HepG2 (cell line): ENCODE results near the gene SLC1A5. TPM values are rescaled to one million over a fixed set of nuclear protein-coding genes. Genes with fewer than 3 reads are reported as not detected.

Experiments
- ATAC-seq: fragments of 200-7000 bp; cut with Tn5 transposase; 3 replicates; pipeline ENCODE4 v1.9.1; 2020; ENCODE audit warnings: mild to moderate bottlenecking, moderate library complexity
- BruUV-seq: library from RNA; stranded (reverse); fragments of 400-500 nt; replicated peaks from 2 replicates; lab custom pipeline; 2021; lab: Mats Ljungman, UMichigan
- CTCF ChIA-PET: fragments of 300-600 bp; formaldehyde crosslinking; extraction: SDS; loops from one replicate; lab custom pipeline; 2021; ENCODE audit warnings: low total read pairs, inconsistent platforms, low intra/inter-chr PET ratio; lab: Yijun Ruan, JAX
- POLR2A ChIA-PET: fragments of 350-600 bp; sonication (Branson Sonifier 250); formaldehyde crosslinking; loops from one replicate; lab custom pipeline; 2020; ENCODE audit warnings: antibody characterized with exemption, inconsistent platforms; lab: Yijun Ruan, JAX
- DNase-seq: peaks from one replicate; pipeline ENCODE4 v3.0.0-alpha.2; 2015; ENCODE audit warnings: low spot score
- FAIRE-seq: peaks from 3 replicates; lab custom pipeline; 2011; peaks lifted over from hg19 to GRCh38; lab: Jason Lieb, UNC
- H2AFZ ChIP-seq: one replicate; pipeline ENCODE4 v1.6.1; 2011; ENCODE audit warnings: low read length, inconsistent platforms
- H3K27ac ChIP-seq: fragments of 300-600 bp; 3 replicates; pipeline ENCODE4 v1.8.0; 2011; ENCODE audit warnings: mixed run types, mild to moderate bottlenecking, mixed read lengths, low read length, inconsistent platforms; ENCODE audit not compliant: insufficient read depth; ENCODE audit errors: extremely low read length
- H3K27me3 ChIP-seq, 2 experiments: fragments of 200-600 bp in 1 of 2; 2 replicates in 1 of 2; 3 replicates in 1 of 2; pipeline versions ENCODE4 v1.6.0 to v1.8.0; 2011; ENCODE audit warnings: low read length in 2 of 2, mild to moderate bottlenecking in 2 of 2, moderate library complexity in 2 of 2, inconsistent platforms in 1 of 2; ENCODE audit not compliant: insufficient read depth in 2 of 2, control insufficient read depth in 1 of 2
- H3K36me3 ChIP-seq, 2 experiments: fragments of 200-600 bp in 1 of 2; replicated peaks in 1 of 2; 2 replicates in 1 of 2; 3 replicates in 1 of 2; pipeline versions ENCODE4 v1.5.1 to v1.8.0; 2011; ENCODE audit warnings: low read length in 2 of 2, inconsistent platforms in 1 of 2; ENCODE audit not compliant: insufficient read depth in 2 of 2, control insufficient read depth in 1 of 2
- H3K4me1 ChIP-seq: 2 replicates; pipeline ENCODE4 v1.5.1; 2012; ENCODE audit warnings: low read length, inconsistent platforms; ENCODE audit not compliant: insufficient read depth
- H3K4me2 ChIP-seq: 2 replicates; pipeline ENCODE4 v1.6.0; 2011; ENCODE audit warnings: low read depth, low read length, inconsistent platforms
- H3K4me3 ChIP-seq, 3 experiments: fragments of 200-600 bp in 1 of 3; sonication (generic), shearing (Covaris generic) in 1 of 3; replicated peaks in 1 of 3; 2 replicates each; pipeline ENCODE4 v1.5.1; 2011 to 2016; ENCODE audit warnings: low read length in 3 of 3, inconsistent platforms in 2 of 3, low read depth in 2 of 3, mild to moderate bottlenecking in 2 of 3, control low read depth in 1 of 3, mixed read lengths in 1 of 3; ENCODE audit not compliant: insufficient read depth in 1 of 3
- H3K79me2 ChIP-seq: one replicate; pipeline ENCODE4 v1.6.1; 2011; ENCODE audit warnings: low read length, inconsistent platforms; ENCODE audit not compliant: insufficient read depth
- H3K9ac ChIP-seq: 2 replicates; pipeline ENCODE4 v1.6.0; 2011; ENCODE audit warnings: mild to moderate bottlenecking, low read depth, low read length, inconsistent platforms; ENCODE audit not compliant: insufficient read depth
- H3K9me3 ChIP-seq: 2 replicates; pipeline ENCODE4 v1.5.1; 2012; ENCODE audit warnings: mild to moderate bottlenecking, low read length
- H4K20me1 ChIP-seq: 2 replicates; pipeline ENCODE4 v1.6.0; 2011; ENCODE audit warnings: inconsistent platforms, mild to moderate bottlenecking, low read length, moderate library complexity; ENCODE audit not compliant: insufficient read depth
- TBX3 ChIP-seq: fragments of 450-650 bp; IDR thresholded peaks from 2 replicates; pipeline ENCODE4 v1.6.1; 2017; ENCODE audit warnings: antibody characterized with exemption, mild to moderate bottlenecking, inconsistent platforms, borderline replicate concordance
- ZFY ChIP-seq: sonication (generic); formaldehyde crosslinking; IDR thresholded peaks from 2 replicates; pipeline ENCODE4 v1.4.0; 2020; ENCODE audit warnings: missing genetic modification reagents
- WGBS: methylation state at CpG from one replicate; pipeline ENCODE4 v1.1.6; 2017; ENCODE audit warnings: low lambda C conversion rate; 5-methylcytosine and 5-hydroxymethylcytosine counted together
- in situ Hi-C: cut with HindIII; loops from 2 replicates; pipeline ENCODE4 v1.10.0; 2017; ENCODE audit warnings: low pct_unique_long_range_greater_than_20kb; ENCODE audit not compliant: extremely low pct_ligation_motif_present
- intact Hi-C: fragments of 100-400 bp; cut with micrococcal nuclease; formaldehyde crosslinking; loops from one replicate; pipeline ENCODE4 v1.10.0; 2022; ENCODE audit not compliant: unreplicated experiment
- polyA plus RNA-seq, 8 experiments: library from polyadenylated mRNA; depleted of rRNA in 3 of 8; stranded (reverse) in 7 of 8; unstranded in 1 of 8; fragments of >200 nt; fragmentation: Illumina TruSeq in 4 of 8; extraction: Trizol in 4 of 8; gene quantifications; 2 replicates each; pipeline versions ENCODE4 v1.2.1 to v1.2.3, GENCODE V29; 2011 to 2016; ENCODE audit warnings: low read depth in 4 of 8, missing spikeins in 1 of 8, mixed read lengths in 1 of 8; ENCODE audit not compliant: insufficient read depth in 1 of 8
- total RNA-seq, 5 experiments: library from RNA; depleted of rRNA; stranded (reverse); fragments of >200 nt; fragmentation: Illumina TruSeq; extraction: Trizol; gene quantifications; 2 replicates each; pipeline ENCODE4 v1.2.3, GENCODE V29; 2016; ENCODE audit warnings: low read depth in 1 of 5
- TF ChIP-seq, protein P1 (sequence below), 2 experiments: sonication (generic) in 1 of 2; formaldehyde crosslinking in 1 of 2; IDR thresholded peaks; 2 replicates each; pipeline versions ENCODE4 v1.4.0 to v1.6.1; 2016 to 2020; ENCODE audit warnings: borderline replicate concordance in 1 of 2, low read depth in 1 of 2, mild to moderate bottlenecking in 1 of 2, missing genetic modification reagents in 1 of 2
- TF ChIP-seq, protein P2 (sequence below): sonication (generic); formaldehyde crosslinking; IDR thresholded peaks from 2 replicates; pipeline ENCODE4 v1.5.0; 2020; ENCODE audit warnings: mild to moderate bottlenecking, missing genetic modification reagents

Gene SLC1A5
- total and polyA plus RNA-seq, 2 of the 13 experiments (the other 11 are each of a cell fraction or from before 2014, with no cell fraction given), result 120 to 159 TPM

DNA sequence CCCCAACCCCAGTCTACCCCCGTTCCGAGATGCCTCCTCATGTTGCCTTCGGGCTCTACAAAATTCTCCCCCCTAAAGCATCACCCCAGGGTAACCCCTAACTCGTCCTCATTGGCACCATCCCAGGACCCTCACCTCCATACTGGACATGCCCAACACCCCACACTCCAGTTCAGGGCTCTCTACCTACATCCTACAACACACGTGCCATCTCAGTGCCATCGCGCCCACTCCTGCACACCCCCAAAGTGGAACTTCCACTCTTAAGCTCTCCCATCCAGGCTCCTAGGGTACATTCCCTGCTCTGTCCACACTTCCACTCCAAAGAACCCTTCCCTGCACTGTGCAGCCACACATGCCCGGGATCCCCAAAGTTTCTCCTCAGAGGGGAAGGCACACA lies 43.4 kb downstream of the SLC1A5 start (continued):
- TF ChIP-seq ZFY, result no peak
- TF ChIP-seq, protein P1, sequence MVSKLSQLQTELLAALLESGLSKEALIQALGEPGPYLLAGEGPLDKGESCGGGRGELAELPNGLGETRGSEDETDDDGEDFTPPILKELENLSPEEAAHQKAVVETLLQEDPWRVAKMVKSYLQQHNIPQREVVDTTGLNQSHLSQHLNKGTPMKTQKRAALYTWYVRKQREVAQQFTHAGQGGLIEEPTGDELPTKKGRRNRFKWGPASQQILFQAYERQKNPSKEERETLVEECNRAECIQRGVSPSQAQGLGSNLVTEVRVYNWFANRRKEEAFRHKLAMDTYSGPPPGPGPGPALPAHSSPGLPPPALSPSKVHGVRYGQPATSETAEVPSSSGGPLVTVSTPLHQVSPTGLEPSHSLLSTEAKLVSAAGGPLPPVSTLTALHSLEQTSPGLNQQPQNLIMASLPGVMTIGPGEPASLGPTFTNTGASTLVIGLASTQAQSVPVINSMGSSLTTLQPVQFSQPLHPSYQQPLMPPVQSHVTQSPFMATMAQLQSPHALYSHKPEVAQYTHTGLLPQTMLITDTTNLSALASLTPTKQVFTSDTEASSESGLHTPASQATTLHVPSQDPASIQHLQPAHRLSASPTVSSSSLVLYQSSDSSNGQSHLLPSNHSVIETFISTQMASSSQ (IDR thresholded peaks at IDR 0.05; ENCODE audit: low read depth), result no peak
- TF ChIP-seq, protein P1 (CRISPR knock-in tag; IDR thresholded peaks at IDR 0.05; ENCODE audit: borderline replicate concordance), result no peak
- TF ChIP-seq, all 625 proteins: peak for 0

DNA sequence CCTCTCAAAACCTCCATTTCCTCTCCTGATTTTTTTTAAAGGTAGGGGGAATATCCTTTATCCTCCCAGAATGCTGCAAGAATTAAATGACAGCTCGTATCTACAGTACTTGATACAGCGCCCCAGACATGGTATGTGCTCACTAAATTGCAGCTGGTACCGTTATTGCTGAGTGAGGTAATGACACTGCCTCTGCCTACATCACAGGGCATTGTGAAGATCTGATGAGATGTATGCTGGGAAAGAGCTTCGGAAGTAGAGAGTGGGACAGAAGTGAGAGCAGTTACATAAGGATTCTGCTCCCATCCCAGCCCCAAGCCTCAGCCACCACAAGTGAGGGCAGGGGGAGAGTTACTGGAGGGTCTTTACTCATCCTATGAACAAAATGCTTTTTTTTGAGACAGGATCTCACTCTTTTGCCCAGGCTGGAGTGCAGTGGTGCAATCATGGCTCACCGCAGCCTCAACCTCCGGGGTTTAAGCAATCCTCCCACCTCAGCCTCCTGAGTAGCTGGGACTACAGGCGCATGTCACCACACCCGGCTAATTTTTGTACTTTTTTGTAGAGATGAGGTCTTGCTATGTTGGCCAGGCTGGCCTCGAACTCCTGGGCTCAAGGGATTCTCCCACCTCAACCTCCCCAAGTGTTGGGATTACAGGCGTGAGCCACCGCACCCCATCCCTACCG lies 44.2 kb downstream of the SLC1A5 start:
- in situ Hi-C loops (no loop called here), intact Hi-C loops (no loop called here)
- ChIA-PET CTCF (no interaction called here), POLR2A (interaction anchor here (1.4 kb wide), 1 partner anchor 37 kb away, joined by 3 read pairs; no protein-coding TSS in a partner anchor)
- Histone ChIP-seq H3K36me3 (peaks cover 14 to 27% of the 10 kb centered on the region in 2 experiments), H3K79me2 (peaks cover 68% of the 10 kb centered on the region), H3K4me1 (peaks cover 28% of the 10 kb centered on the region), H3K27me3 (no peaks in the 10 kb centered on the region; a peak in 2 of 5 replicates), H3K4me2 (peak overlapping the region; percentile 96), H3K9ac (peak overlapping the region; percentile 94; the same call in 1 of the 2 replicates), H3K27ac (no peak overlapping the region), H4K20me1 (peaks cover 40% of the 10 kb centered on the region), H3K9me3 (no peaks in the 10 kb centered on the region), H2AFZ (no peak overlapping the region), H3K4me3 (peak overlapping the region in 2 of 3 experiments; percentile 95 to 98; a peak in 3 of 6 replicates)
- no peak for FAIRE-seq
- no peak for ATAC-seq
- WGBS, result 92% methylated on average over 12 of the region's 12 CpGs
- BruUV-seq, result TSS peak; percentile 44
- TF ChIP-seq, protein P2, sequence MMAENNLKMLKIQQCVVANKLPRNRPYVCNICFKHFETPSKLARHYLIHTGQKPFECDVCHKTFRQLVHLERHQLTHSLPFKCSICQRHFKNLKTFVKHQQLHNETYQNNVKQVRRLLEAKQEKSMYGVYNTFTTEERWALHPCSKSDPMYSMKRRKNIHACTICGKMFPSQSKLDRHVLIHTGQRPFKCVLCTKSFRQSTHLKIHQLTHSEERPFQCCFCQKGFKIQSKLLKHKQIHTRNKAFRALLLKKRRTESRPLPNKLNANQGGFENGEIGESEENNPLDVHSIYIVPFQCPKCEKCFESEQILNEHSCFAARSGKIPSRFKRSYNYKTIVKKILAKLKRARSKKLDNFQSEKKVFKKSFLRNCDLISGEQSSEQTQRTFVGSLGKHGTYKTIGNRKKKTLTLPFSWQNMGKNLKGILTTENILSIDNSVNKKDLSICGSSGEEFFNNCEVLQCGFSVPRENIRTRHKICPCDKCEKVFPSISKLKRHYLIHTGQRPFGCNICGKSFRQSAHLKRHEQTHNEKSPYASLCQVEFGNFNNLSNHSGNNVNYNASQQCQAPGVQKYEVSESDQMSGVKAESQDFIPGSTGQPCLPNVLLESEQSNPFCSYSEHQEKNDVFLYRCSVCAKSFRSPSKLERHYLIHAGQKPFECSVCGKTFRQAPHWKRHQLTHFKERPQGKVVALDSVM (CRISPR knock-in tag), result peak; percentile 81
- TF ChIP-seq TBX3, result no peak
- no peak for DNase-seq
